HepG2 (cell line): ENCODE measurements around the gene SMURF2. TPM values are rescaled to one million over a fixed set of nuclear protein-coding genes. Genes with fewer than 3 reads are reported as not detected.

Source experiments
- ATM ChIP-seq: fragments of 450-650 bp; IDR thresholded peaks from 2 replicates; pipeline ENCODE4 v1.7.1; 2017; ENCODE audit warnings: mild to moderate bottlenecking, borderline replicate concordance
- CTCF ChIP-seq: sonication (generic); formaldehyde crosslinking; IDR thresholded peaks from 2 replicates; pipeline ENCODE4 v1.5.0; 2020; ENCODE audit warnings: mild to moderate bottlenecking, missing genetic modification reagents, moderate library complexity
- FLYWCH1 ChIP-seq: sonication (generic); formaldehyde crosslinking; IDR thresholded peaks from 2 replicates; pipeline ENCODE4 v1.8.1; 2023; ENCODE audit warnings: mild to moderate bottlenecking, missing genetic modification reagents
- FOXC1 ChIP-seq: sonication (generic); formaldehyde crosslinking; IDR thresholded peaks from 2 replicates; pipeline ENCODE4 v1.8.0; 2022; ENCODE audit warnings: mild to moderate bottlenecking, missing genetic modification reagents, borderline replicate concordance
- FOXP1 ChIP-seq, 2 experiments: fragments of 450-650 bp in 1 of 2; IDR thresholded peaks; 2 replicates each; pipeline ENCODE4 v1.6.1; 2017 to 2018; ENCODE audit warnings: antibody characterized with exemption in 1 of 2
- GLMP ChIP-seq: sonication (generic); formaldehyde crosslinking; IDR thresholded peaks from 2 replicates; pipeline ENCODE4 v1.9.0; 2021; ENCODE audit warnings: missing genetic modification reagents, mild to moderate bottlenecking, borderline replicate concordance
- HOXA9 ChIP-seq: sonication (generic); formaldehyde crosslinking; IDR thresholded peaks from 2 replicates; pipeline ENCODE4 v1.8.1; 2022; ENCODE audit warnings: missing genetic modification reagents, mild to moderate bottlenecking, moderate library complexity, borderline replicate concordance
- ISX ChIP-seq: sonication (generic); formaldehyde crosslinking; conservative IDR thresholded peaks from 2 replicates; pipeline ENCODE4 v1.5.0; 2020; ENCODE audit warnings: missing genetic modification reagents
- JDP2 ChIP-seq: sonication (generic); formaldehyde crosslinking; IDR thresholded peaks from 2 replicates; pipeline ENCODE4 v1.8.1; 2022; ENCODE audit warnings: missing genetic modification reagents, borderline replicate concordance
- NFKBIZ ChIP-seq: IDR thresholded peaks from 2 replicates; pipeline ENCODE4 v1.6.1; 2018; ENCODE audit warnings: missing genetic modification reagents, missing compliant biosample characterization
- POLR2G ChIP-seq: fragments of 200-400 bp; formaldehyde crosslinking; IDR thresholded peaks from 2 replicates; pipeline ENCODE4 v1.6.1; 2018; ENCODE audit warnings: mild to moderate bottlenecking, low read depth, low read length, moderate library complexity
- PRMT3 ChIP-seq: sonication (generic); formaldehyde crosslinking; IDR thresholded peaks from 2 replicates; pipeline ENCODE4 v1.8.1; 2022; ENCODE audit warnings: low read depth, mild to moderate bottlenecking, moderate library complexity, missing genetic modification reagents, borderline replicate concordance
- REST ChIP-seq, 2 experiments: IDR thresholded peaks; 2 replicates each; pipeline ENCODE4 v1.6.1; 2011 to 2012; ENCODE audit warnings: low read length in 2 of 2, borderline replicate concordance in 1 of 2, low read depth in 1 of 2, mild to moderate bottlenecking in 1 of 2, moderate library complexity in 1 of 2
- SAP130 ChIP-seq: IDR thresholded peaks from 2 replicates; pipeline ENCODE4 v1.6.1; 2016; ENCODE audit warnings: low read depth
- TMF1 ChIP-seq: sonication (generic); formaldehyde crosslinking; IDR thresholded peaks from 2 replicates; pipeline ENCODE4 v1.8.1; 2022; ENCODE audit warnings: low read depth, missing genetic modification reagents
- ZBTB8A ChIP-seq: sonication (generic); formaldehyde crosslinking; IDR thresholded peaks from 2 replicates; pipeline ENCODE4 v1.4.0; 2020; ENCODE audit warnings: mild to moderate bottlenecking, low read depth, missing genetic modification reagents, borderline replicate concordance
- ZFP82 ChIP-seq: sonication (generic); formaldehyde crosslinking; IDR thresholded peaks from 2 replicates; pipeline ENCODE4 v1.5.1; 2020; ENCODE audit warnings: mild to moderate bottlenecking, missing genetic modification reagents, borderline replicate concordance
- ZNF337 ChIP-seq: sonication (generic); formaldehyde crosslinking; IDR thresholded peaks from 2 replicates; pipeline ENCODE4 v1.5.1; 2020; ENCODE audit warnings: missing genetic modification reagents, low read depth, mild to moderate bottlenecking, borderline replicate concordance
- ZNF496 ChIP-seq: sonication (generic); formaldehyde crosslinking; IDR thresholded peaks from 2 replicates; pipeline ENCODE4 v1.8.1; 2023; ENCODE audit warnings: mild to moderate bottlenecking, moderate library complexity, missing genetic modification reagents; ENCODE audit not compliant: insufficient replicate concordance
- ZNF546 ChIP-seq: sonication (generic); formaldehyde crosslinking; conservative IDR thresholded peaks from 2 replicates; pipeline ENCODE4 v1.8.1; 2023; ENCODE audit warnings: mild to moderate bottlenecking, missing genetic modification reagents
- ZNF569 ChIP-seq: sonication (generic); formaldehyde crosslinking; IDR thresholded peaks from 2 replicates; pipeline ENCODE4 v1.5.0; 2020; ENCODE audit warnings: mild to moderate bottlenecking, missing genetic modification reagents, moderate library complexity, borderline replicate concordance
- ZNF580 ChIP-seq: IDR thresholded peaks from 2 replicates; pipeline ENCODE4 v1.6.1; 2016; ENCODE audit warnings: low read depth, borderline replicate concordance
- ZNF652 ChIP-seq: IDR thresholded peaks from 2 replicates; pipeline ENCODE4 v1.6.1; 2016; ENCODE audit warnings: low read depth, borderline replicate concordance
- ZNF780A ChIP-seq: sonication (generic); formaldehyde crosslinking; IDR thresholded peaks from 2 replicates; pipeline ENCODE4 v1.8.0; 2022; ENCODE audit warnings: mild to moderate bottlenecking, missing genetic modification reagents, moderate library complexity
- polyA plus RNA-seq, 8 experiments: library from polyadenylated mRNA; depleted of rRNA in 3 of 8; stranded (reverse) in 7 of 8; unstranded in 1 of 8; fragments of >200 nt; fragmentation: Illumina TruSeq in 4 of 8; extraction: Trizol in 4 of 8; gene quantifications; 2 replicates each; pipeline versions ENCODE4 v1.2.1 to v1.2.3, GENCODE V29; 2011 to 2016; ENCODE audit warnings: low read depth in 4 of 8, missing spikeins in 1 of 8, mixed read lengths in 1 of 8; ENCODE audit not compliant: insufficient read depth in 1 of 8
- total RNA-seq, 5 experiments: library from RNA; depleted of rRNA; stranded (reverse); fragments of >200 nt; fragmentation: Illumina TruSeq; extraction: Trizol; gene quantifications; 2 replicates each; pipeline ENCODE4 v1.2.3, GENCODE V29; 2016; ENCODE audit warnings: low read depth in 1 of 5

The SMURF2 gene
- total and polyA plus RNA-seq, 2 of the 13 experiments (the other 11 are each of a cell fraction or from before 2014, with no cell fraction given) = 14.9 to 24.3 TPM

- TF ChIP-seq ATM (no peak), GLMP (no peak), JDP2 (CRISPR knock-in tag) (no peak), ZFP82 (no peak), ZNF580 (CRISPR knock-in tag) (no peak), ISX (CRISPR knock-in tag) (no peak), FLYWCH1 (CRISPR knock-in tag) (no peak), REST (IDR thresholded peaks at IDR 0.05; ENCODE audit: borderline replicate concordance in 1 of 2, low read depth in 1 of 2, low read length in 2 of 2) (no peak), ZNF546 (no peak), FOXP1 (IDR thresholded peaks at IDR 0.05) (no peak), FOXP1 (CRISPR knock-in tag; IDR thresholded peaks at IDR 0.05) (no peak), ZNF337 (CRISPR knock-in tag) (no peak), ZNF652 (no peak), CTCF (CRISPR knock-in tag) (0 out of 2 replicates have a peak, but pooled peaks have one; percentile 18), ZNF496 (CRISPR knock-in tag) (no peak), SAP130 (no peak), NFKBIZ (no peak), HOXA9 (CRISPR knock-in tag) (no peak), FOXC1 (CRISPR knock-in tag) (no peak), POLR2G (0 out of 2 replicates have a peak, but pooled peaks have one; percentile 16), PRMT3 (CRISPR knock-in tag) (no peak), TMF1 (CRISPR knock-in tag) (no peak), ZNF780A (CRISPR knock-in tag) (no peak), ZBTB8A (CRISPR knock-in tag) (no peak), ZNF569 (no peak)
Measured at GRCh38 chr17:64534187-64534586, 127.9 kb downstream of the SMURF2 start (continued).
